Coronary artery (tissue), 2 donors: ENCODE results near the gene ANKS1B.
"Not testable (repeated sequence)": the region's sequence is repeated elsewhere in the genome, so short reads cannot be mapped to it uniquely, and the experiment has no call there.

Source experiments
- DNase-seq: peaks from one replicate; pipeline ENCODE4 v3.0.0-alpha.2; 2017; ENCODE audit warnings: low spot score
- H3K27ac ChIP-seq, 2 donors: fragments of 200-600 bp; sonication (generic); one replicate each; pipeline ENCODE4 v1.5.1; 2016 to 2019
- H3K4me3 ChIP-seq: fragments of 200-600 bp; sonication (generic); 2 replicates; pipeline ENCODE4 v1.5.1; 2016; ENCODE audit warnings: mild to moderate bottlenecking, moderate library complexity
- TF ChIP-seq, protein P1 (sequence below): fragments of 200-600 bp; sonication (generic); IDR thresholded peaks from one replicate; pipeline ENCODE4 v1.5.1; 2019; ENCODE audit warnings: antibody characterized with exemption

The ANKS1B gene

DNA sequence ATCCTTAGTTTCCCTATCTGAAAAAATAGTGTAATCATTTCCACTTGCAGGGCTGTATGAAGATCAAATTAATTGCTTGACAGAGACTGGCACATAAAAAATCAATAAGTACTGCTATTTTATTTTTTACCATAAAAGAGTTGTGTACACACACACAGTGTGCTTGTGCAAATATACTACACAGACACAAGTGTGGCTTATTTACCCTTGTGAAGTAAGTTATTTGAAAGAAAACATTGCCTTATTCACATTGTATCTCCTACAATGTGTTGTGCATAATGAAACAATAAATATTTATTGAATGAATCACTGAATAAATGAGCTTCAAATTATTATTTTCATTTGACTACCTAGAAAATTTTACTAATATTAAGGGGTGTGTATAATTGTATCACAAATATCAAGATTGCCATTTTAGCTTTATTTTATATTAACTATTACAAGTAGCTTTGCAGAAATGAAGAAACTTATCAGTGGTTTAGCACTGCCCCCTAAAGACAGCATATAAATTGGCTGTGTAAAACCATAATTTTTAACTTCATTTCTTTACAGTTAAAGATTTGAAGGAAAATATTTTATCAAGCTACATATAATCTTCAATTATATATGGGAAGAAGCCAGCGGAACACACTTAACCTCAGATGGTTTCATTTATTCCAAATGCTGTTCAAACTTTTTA is 325.9 kb downstream of the ANKS1B start:
- Histone ChIP-seq H3K27ac (no peak overlapping the region), H3K4me3 (no peak overlapping the region)
- no peak for DNase-seq
- TF ChIP-seq, protein P1, sequence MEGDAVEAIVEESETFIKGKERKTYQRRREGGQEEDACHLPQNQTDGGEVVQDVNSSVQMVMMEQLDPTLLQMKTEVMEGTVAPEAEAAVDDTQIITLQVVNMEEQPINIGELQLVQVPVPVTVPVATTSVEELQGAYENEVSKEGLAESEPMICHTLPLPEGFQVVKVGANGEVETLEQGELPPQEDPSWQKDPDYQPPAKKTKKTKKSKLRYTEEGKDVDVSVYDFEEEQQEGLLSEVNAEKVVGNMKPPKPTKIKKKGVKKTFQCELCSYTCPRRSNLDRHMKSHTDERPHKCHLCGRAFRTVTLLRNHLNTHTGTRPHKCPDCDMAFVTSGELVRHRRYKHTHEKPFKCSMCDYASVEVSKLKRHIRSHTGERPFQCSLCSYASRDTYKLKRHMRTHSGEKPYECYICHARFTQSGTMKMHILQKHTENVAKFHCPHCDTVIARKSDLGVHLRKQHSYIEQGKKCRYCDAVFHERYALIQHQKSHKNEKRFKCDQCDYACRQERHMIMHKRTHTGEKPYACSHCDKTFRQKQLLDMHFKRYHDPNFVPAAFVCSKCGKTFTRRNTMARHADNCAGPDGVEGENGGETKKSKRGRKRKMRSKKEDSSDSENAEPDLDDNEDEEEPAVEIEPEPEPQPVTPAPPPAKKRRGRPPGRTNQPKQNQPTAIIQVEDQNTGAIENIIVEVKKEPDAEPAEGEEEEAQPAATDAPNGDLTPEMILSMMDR, result no peak

DNA sequence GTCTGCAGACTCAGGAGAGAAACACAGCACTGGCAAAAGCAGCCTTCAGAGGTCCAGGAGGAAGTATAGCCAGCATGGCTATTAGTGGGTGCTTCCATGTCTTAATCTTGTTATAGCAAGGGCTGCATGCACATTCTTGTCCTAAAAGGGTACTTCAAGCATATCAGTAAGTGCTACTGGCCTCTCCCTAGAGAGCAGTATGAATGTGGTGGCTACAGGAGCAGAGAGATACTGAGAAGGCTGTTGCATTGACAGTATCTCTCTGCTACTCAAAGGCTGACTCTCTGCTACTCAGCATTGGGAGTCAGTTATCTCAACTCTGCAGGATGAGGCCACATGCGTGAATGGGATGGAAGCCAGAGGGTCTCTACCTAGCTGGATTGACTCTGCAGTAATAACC is 335.2 kb downstream of the ANKS1B start:
- Histone ChIP-seq H3K27ac (no peak overlapping the region), H3K4me3 (no peak overlapping the region)
- TF ChIP-seq, protein P1, result no peak
- DNase-seq, result no peak

DNA sequence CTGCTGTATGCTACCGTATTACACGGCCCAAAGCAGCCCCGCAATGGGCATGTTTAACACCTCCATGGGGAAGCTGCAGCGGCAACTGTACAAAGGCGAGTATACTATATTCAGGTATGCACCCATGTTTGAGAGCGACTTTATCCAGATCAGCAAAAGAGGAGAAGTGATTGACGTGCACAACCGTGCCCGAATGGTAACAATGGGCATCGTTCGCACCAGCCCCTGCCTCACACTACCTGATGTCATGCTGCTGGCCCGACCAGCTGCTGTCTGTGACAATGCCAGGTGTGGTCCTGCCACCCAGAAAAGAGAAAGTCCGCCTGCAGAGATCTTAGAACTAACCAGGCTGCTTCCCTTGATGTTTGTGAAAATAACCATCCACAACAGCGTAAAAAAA is 336.6 kb downstream of the ANKS1B start:
- DNase-seq, result no peak
- TF ChIP-seq, protein P1, result no peak
- no peak overlapping the region for H3K4me3 ChIP-seq
- H3K27ac ChIP-seq, result no peak overlapping the region

DNA sequence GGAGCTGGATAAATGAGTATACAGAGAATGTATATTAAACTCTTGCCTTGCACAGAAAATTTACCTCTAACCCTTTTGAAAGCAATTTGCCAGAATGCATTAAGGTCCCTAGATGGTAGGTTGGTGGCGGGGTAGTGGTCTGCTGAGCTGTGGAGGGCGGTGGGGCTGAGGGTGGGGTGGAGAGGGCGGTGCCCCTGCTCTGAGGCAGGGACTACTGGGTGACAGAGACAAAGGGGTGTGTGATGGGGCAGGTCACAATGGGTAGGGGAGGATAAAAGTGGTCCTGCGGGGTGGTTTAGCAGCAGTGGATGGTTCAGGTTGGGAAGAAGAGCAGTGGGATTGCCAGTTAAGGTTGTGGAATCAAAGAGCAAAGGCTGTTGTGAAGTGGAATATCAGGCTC is 337.3 kb downstream of the ANKS1B start, which contains the start of gene GARIN6:
Gene GARIN6 (plus strand): TSS at position 301 of the 400 bp plus-strand sequence. CDS start 422 bp downstream, outside the sequence.
- DNase-seq, result no peak
- no peak within 1 kb of the TSS for H3K27ac ChIP-seq

DNA sequence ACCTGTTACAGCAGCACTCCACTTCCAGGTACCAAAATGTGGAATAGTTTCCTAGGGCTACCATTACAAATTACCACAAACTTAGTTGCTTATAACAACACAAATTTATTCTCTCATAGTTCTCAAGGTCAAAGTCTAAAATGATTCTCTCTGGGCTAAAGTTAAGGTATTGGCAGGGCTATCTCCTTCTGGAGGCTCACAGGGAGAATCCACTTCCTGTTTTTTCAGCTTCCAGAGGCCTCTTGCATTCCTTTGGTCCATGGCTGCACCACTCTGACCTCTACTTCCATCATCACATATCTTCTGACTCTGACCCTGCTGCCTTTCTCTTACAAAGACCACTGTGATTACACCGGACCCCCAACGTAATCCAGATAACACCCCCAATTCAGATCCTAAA is 340.1 kb downstream of the ANKS1B start:
- TF ChIP-seq, protein P1, result no peak
- DNase-seq, result no peak
- H3K27ac ChIP-seq, result no peak overlapping the region
- no peak overlapping the region for H3K4me3 ChIP-seq

More for the DNA sequence above, 337.3 kb downstream of the ANKS1B start, which contains the start of gene GARIN6:
- no peak within 1 kb of the TSS for H3K4me3 ChIP-seq
- TF ChIP-seq, protein P1, result no peak

DNA sequence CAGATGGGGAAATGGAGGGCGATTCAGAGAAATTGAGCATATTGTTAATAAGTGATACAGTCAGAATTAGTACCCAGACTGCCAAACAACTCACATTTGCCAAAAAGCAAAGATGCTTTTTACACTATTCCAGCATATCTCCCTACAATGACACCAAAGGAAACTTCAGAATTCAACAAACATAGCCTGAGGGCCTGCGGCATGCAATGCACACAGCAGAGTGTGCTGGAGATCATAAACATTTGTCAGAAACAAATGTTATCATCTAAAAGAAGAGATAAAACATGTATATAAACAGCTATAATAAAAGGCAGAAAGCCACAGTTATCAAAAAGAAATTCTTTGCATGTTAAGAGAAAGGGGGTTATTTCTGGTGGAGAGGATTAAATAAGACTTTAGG is 357.3 kb downstream of the ANKS1B start:
- Histone ChIP-seq H3K4me3 (no peak overlapping the region), H3K27ac (no peak overlapping the region)
- no peak for DNase-seq
- TF ChIP-seq, protein P1, result no peak

DNA sequence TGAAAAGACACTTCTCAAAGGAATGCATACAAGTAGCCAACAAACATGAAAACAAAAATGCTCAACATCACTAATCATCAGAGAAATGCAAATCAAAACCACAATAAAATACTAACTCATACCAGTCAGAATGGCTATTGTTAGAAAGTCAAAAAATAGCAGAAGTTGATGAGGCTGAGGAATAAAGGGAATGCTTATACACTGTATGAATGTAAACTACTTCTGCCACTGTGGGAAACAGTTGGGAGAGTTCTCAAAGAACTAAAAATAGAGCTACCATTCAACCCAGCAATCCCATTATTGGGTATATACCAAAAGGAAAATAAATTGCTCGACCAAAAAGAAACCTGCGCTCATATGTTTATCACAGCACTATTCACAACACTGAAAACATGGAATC is 360.1 kb downstream of the ANKS1B start:
- not testable (repeated sequence) for DNase-seq, H3K4me3 ChIP-seq, H3K27ac ChIP-seq
